Activated T-helper 2 cell treated with anti-CD3 and anti-CD28 coated beads, Interferon-gamma antibody, Interleukin-2, Interleukin-4, amounts not matched to agents 10 μg/mL and 5 μg/mL and 100 μg/mL, durations not matched to agents 14 hours and 24 hours and 36 hours (primary cell): Measurements from ENCODE around the gene PTPRN2. TPM values are rescaled to one million over a fixed set of nuclear protein-coding genes. Genes with fewer than 3 reads are reported as not detected.

Experiments used
- DNase-seq: peaks from one replicate; pipeline ENCODE4 v3.0.0; 2021; ENCODE audit warnings: low spot score
- H3K27ac Mint-ChIP-seq: one replicate; pipeline ENCODE4 v1.8.0; 2021; ENCODE audit warnings: mixed read lengths
- H3K27me3 Mint-ChIP-seq: one replicate; pipeline ENCODE4 v1.8.0; 2021; ENCODE audit warnings: low read depth, mixed read lengths
- H3K36me3 Mint-ChIP-seq: one replicate; pipeline ENCODE4 v1.8.0; 2021; ENCODE audit warnings: low read depth, mixed read lengths
- H3K4me1 Mint-ChIP-seq: one replicate; pipeline ENCODE4 v1.8.0; 2021; ENCODE audit warnings: low read depth, mixed read lengths
- H3K4me3 Mint-ChIP-seq: one replicate; pipeline ENCODE4 v1.8.0; 2021; ENCODE audit warnings: low read depth, mild to moderate bottlenecking, moderate library complexity, mixed read lengths
- H3K9me3 Mint-ChIP-seq: one replicate; pipeline ENCODE4 v1.8.0; 2021; ENCODE audit warnings: mixed read lengths
- intact Hi-C: fragments of 100-400 bp; cut with micrococcal nuclease; formaldehyde crosslinking; loops from one replicate; pipeline ENCODE4 v1.15.1; 2023
- total RNA-seq: library from RNA; stranded (reverse); gene quantifications from 2 replicates; pipeline ENCODE4 v1.2.3, GENCODE V29; 2022

The PTPRN2 gene
- total RNA-seq, 1 donor from 2014 or later = 1.3 TPM

DNA sequence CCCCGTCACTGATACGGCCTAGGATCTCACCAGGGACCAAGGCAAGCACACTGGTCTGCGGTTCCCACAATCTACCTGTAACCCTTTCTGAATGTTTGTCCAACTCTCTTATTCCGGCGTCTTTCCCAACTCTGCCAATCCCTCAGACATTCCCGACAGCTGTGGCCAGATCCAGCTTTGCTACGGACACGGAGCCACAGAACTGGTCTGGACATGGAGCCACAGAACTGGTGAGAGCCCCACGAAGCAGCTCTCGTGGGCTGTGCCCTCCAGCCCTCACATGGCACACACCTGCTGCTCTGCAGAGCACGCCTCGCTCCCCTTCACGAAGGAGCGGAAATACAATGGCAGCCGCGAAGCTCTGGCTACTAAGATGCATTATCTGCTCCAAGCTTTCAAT is 874.0 kb downstream of the PTPRN2 start:
- H3K4me1 Mint-ChIP-seq = no peaks in the 10 kb centered on the region
- H3K9me3 Mint-ChIP-seq = no peaks in the 10 kb centered on the region
- H3K27me3 Mint-ChIP-seq = no peaks in the 10 kb centered on the region
- intact Hi-C loops = no loop called here
- H3K36me3 Mint-ChIP-seq = no peaks in the 10 kb centered on the region
- no peak for DNase-seq
- no peak overlapping the region for H3K4me3 Mint-ChIP-seq
- H3K27ac Mint-ChIP-seq = no peak overlapping the region

DNA sequence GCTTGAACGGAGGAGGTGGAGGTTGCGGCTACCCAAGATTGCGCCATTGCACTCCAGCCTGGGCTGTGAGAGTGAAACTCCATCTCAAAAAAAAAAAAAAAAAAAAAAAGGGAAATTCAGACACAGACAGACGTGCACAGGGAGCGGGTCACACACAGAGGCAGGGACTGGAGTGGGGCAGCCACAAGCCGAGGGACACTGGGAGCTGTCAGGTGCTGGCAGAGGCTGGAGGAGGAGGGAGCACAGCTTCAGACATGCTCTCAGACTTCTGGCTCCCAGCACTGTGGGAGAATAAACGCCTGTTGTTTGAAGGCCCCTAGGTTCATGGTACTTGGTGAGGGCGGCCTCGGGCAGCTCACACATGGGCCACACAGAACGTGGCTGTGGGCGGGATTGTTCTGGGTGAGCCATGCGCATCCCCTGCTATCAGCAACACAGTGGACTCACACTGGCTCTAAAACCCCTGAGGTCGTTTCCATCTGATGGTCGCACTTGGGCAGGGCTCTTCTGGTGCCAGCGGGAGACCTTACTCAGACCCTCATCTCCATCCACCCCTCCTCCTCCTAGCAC is 874.9 kb downstream of the PTPRN2 start:
- Mint-ChIP-seq H3K27me3 (no peaks in the 10 kb centered on the region), H3K4me1 (no peaks in the 10 kb centered on the region), H3K27ac (no peak overlapping the region), H3K36me3 (no peaks in the 10 kb centered on the region), H3K4me3 (no peak overlapping the region), H3K9me3 (no peaks in the 10 kb centered on the region)
- intact Hi-C loops = no loop called here
- no peak for DNase-seq

DNA sequence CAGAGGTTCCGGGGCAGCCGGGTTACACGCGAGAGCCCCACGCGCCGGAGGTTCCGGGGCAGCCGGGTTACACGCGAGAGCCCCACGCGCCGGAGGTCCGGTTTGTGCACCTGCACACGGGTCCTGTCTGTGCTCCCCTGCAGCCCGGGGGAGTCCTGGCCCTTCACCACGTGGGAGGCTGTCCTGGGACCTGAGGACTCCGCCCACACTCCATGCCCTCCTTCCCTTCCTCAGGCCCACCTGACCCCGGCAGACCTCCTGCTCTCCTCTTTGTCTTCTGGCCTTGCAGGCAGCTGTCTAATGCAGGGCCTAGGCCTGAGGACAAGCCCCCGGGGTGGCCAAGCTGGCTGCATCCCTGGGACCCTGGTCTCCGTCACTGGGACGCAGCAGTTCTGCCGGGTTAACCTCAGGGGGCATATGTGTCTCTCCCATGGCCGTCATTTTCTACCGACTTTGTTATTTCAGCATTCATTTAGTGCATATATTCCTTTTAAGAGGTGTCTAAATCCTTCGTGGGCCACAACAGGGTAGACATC is 876.2 kb downstream of the PTPRN2 start:
- no peak for DNase-seq
- Mint-ChIP-seq H3K27me3 (no peaks in the 10 kb centered on the region), H3K27ac (no peak overlapping the region), H3K36me3 (no peaks in the 10 kb centered on the region), H3K4me3 (no peak overlapping the region), H3K4me1 (no peaks in the 10 kb centered on the region), H3K9me3 (no peaks in the 10 kb centered on the region)
- intact Hi-C loops = no loop called here

DNA sequence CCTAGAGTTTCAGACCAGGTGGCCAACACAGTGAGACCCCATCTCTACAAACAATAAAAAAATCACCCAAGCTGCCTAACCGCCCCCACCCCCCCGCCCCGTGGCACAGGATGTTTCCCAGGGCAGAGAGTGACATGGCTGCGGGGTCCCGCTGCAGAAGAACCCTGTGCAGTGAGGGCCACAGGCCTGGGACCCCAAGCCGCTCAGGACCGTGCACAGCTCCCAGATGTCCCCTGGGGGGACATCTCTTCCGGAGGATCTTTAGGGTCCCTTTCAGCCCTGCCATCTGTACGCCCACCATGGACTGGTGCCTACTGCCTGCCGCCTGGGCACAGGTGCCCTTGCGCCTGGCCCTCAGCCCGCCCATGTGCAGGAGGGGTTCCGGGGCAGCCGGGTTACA is 877.2 kb downstream of the PTPRN2 start:
- Mint-ChIP-seq H3K27me3 (no peaks in the 10 kb centered on the region), H3K4me3 (no peak overlapping the region), H3K4me1 (no peaks in the 10 kb centered on the region), H3K9me3 (no peaks in the 10 kb centered on the region), H3K36me3 (no peaks in the 10 kb centered on the region), H3K27ac (no peak overlapping the region)
- DNase-seq = no peak
- intact Hi-C loops = no loop called here

DNA sequence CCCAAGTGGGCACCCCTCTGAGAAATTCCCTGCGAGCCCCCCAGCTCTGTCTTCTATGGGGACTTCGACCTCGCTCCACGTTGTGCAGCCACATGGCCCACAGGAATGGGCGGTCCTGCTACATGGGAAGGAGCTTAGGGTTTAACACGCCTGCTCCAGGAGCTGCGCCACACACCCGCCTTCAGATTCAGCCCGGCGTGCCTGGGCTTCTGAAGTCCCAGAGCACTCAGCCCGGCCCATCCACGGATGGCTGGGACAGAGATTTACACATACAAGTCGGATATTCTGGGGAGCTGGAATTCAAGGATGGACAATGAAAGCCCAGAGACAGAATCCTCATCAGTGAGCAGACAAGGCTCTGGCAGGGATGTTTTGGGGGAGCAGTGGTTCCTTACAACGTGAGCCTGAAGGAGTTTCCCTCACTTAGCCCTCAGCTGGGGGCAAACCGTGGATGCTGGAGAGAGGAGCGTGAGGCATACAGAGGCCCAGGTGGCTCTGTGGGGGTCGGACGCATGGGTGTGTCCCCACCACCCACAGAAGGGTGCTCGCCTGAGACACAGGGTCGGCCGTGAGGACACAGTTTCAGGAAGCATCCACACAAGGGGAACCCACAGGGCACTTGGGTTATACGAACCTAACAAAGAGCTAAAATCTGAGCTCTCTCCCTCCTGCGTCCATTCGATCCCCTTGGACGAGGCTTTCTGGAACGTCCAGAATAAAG is 877.9 kb downstream of the PTPRN2 start:
- no peak overlapping the region for H3K4me3 Mint-ChIP-seq
- no peak for DNase-seq
- intact Hi-C loops = no loop called here

DNA sequence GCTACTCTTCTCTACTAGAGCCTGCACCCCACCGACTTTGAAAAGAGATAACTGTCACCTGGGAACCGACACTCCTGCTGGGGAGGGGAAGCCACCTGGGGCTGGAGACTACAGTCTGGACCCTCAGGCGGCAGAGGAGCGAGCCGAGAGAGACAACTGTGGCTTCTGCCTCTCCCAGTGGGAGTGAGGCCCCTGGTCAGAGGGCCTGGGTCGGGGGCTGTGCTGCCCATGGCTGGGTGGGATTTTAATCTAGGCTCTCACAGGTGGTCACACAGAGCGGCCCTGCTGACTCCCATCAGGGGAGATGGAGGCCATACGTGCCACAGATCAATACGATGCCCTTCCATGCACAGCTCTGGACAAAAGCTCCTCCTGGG is 878.7 kb downstream of the PTPRN2 start:
- Mint-ChIP-seq H3K27me3 (no peaks in the 10 kb centered on the region), H3K27ac (no peak overlapping the region), H3K4me1 (no peaks in the 10 kb centered on the region), H3K4me3 (no peak overlapping the region), H3K9me3 (no peaks in the 10 kb centered on the region), H3K36me3 (no peaks in the 10 kb centered on the region)
- DNase-seq = no peak
- intact Hi-C loops = no loop called here

More for the DNA sequence above, 877.9 kb downstream of the PTPRN2 start:
- Mint-ChIP-seq H3K27ac (no peak overlapping the region), H3K9me3 (no peaks in the 10 kb centered on the region), H3K4me1 (no peaks in the 10 kb centered on the region), H3K36me3 (no peaks in the 10 kb centered on the region), H3K27me3 (no peaks in the 10 kb centered on the region)

DNA sequence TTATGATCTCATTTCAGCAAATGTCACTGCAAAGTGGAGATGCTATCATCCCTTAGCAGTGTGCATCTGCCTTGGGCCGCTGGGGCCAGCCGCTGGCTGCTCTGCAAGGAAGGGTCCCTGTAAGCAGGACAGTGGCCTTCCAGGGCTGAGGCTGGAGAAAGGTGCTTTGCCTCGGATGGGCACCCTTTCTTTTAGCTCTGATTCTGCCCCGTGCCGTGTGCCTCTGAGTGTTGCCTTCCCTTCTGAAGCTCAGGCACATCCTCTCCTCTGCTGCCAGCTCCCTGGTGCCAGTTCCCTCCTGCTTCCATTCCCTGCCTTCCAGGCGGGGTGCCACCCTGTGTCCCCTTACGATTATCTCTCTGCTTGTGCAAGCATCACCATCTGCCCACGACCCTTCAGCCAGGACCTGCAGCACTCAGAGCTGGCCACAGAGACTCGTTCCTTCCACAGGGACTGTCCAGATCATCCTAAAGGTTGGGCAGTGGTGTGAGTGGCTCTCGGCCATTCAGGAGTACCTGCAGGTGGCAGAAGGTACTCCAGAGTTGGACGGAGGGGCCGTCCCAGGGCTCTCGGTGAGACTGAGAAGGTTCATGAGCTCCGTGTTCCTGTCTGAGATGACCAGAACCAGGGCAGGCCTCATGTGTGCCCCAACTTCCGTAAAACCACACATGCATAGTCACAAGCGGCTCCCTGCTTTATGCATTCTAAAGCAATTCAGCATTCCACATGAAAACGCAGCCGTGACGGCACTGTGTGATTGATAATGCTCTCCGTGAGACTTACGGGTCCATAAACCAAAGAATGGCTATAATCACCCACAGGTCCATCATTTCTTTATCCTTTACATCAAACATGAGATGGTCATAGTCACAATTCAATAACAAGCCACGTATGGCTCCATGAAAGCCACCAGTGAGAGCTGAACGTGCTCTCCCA is 879.4 kb downstream of the PTPRN2 start:
- no peaks in the 10 kb centered on the region for H3K27me3 Mint-ChIP-seq
- H3K4me3 Mint-ChIP-seq = no peak overlapping the region
- intact Hi-C loops = no loop called here
- no peak overlapping the region for H3K27ac Mint-ChIP-seq
- no peaks in the 10 kb centered on the region for H3K36me3 Mint-ChIP-seq
- no peak for DNase-seq
- no peaks in the 10 kb centered on the region for H3K4me1 Mint-ChIP-seq
- no peaks in the 10 kb centered on the region for H3K9me3 Mint-ChIP-seq

DNA sequence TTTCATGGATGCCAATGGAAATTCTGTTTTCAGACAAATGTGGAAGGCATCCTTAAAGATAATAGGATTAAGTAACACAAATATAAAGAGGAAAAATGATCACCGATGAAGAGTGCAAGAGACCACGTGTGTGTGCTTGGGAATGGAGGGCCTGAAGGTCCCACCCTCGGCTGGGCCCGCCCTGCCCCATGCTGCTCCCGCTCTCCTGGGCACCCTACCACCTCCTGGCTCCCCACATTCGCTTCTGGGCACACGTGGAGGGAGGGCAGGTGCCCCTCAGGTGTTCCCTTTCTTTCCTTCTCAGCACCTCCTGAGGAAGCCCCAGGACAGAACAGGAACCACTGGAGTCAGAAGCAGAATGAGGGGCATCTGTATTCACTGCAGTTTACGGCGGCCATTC is 883.3 kb downstream of the PTPRN2 start:
- Mint-ChIP-seq H3K27me3 (peaks cover 11% of the 10 kb centered on the region), H3K9me3 (no peaks in the 10 kb centered on the region), H3K4me1 (no peaks in the 10 kb centered on the region), H3K36me3 (no peaks in the 10 kb centered on the region), H3K4me3 (no peak overlapping the region), H3K27ac (no peak overlapping the region)
- no peak for DNase-seq
- intact Hi-C loops = no loop called here

DNA sequence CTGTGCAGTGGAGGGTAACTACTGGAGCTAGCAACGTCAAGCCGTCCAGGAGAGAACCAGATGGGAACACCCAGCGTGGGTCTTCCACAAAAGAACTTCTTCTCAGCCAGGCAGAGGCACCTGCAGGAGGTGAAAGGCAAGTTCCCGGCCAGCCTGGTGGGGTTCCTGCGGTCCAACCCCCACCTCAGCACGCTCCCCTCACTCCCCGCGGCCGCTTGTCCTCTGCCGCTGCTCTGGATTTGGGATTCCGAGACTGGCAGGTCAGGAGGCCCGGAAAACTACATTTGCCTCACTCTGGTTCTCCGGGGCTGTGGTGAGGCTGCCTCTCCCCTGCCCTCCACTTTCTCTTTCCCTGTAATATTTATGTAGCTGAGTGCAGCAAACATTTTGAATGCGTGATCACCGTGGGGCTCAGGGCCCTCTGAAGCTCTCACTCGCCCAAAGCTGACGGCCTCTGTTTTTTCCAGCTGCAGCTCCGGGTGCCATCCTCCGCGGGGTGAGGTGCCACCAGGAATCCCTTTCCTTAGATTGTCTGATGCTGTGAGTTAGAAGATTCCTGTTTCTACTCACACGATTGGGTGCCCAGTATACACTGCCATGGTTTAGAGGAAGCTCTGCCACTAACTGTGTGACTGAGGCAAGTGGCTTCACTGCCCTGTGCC is 884.0 kb downstream of the PTPRN2 start:
- Mint-ChIP-seq H3K4me3 (no peak overlapping the region), H3K27me3 (peaks cover 11% of the 10 kb centered on the region)

DNA sequence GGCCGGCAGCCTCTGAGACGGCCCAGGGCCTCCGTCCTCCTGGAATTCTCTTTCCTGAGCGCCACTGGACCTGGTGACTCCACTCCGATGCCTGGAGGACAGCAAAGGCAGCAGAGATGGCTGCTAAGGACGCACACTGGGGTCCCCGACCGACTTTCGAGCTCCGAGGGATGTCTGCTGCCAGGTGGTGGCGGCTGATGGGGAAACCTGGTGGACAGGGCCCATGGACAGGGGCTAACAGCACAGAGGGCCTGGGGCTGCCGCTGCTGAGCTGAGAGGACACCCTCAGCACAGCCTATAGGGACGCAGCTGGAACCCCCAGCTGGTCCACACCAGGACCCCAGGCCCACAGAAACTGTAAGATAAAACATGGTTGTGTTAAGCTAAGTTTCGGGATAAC is 884.5 kb downstream of the PTPRN2 start:
- intact Hi-C loops = no loop called here
- H3K27me3 Mint-ChIP-seq = peaks cover 11% of the 10 kb centered on the region
- H3K9me3 Mint-ChIP-seq = no peaks in the 10 kb centered on the region
- no peaks in the 10 kb centered on the region for H3K4me1 Mint-ChIP-seq
- no peak for DNase-seq
- no peak overlapping the region for H3K27ac Mint-ChIP-seq
- H3K4me3 Mint-ChIP-seq = no peak overlapping the region
- no peaks in the 10 kb centered on the region for H3K36me3 Mint-ChIP-seq

More for the DNA sequence above, 884.0 kb downstream of the PTPRN2 start:
- DNase-seq = no peak
- no peaks in the 10 kb centered on the region for H3K9me3 Mint-ChIP-seq
- no peaks in the 10 kb centered on the region for H3K36me3 Mint-ChIP-seq
- no peaks in the 10 kb centered on the region for H3K4me1 Mint-ChIP-seq
- intact Hi-C loops = no loop called here
- H3K27ac Mint-ChIP-seq = no peak overlapping the region

DNA sequence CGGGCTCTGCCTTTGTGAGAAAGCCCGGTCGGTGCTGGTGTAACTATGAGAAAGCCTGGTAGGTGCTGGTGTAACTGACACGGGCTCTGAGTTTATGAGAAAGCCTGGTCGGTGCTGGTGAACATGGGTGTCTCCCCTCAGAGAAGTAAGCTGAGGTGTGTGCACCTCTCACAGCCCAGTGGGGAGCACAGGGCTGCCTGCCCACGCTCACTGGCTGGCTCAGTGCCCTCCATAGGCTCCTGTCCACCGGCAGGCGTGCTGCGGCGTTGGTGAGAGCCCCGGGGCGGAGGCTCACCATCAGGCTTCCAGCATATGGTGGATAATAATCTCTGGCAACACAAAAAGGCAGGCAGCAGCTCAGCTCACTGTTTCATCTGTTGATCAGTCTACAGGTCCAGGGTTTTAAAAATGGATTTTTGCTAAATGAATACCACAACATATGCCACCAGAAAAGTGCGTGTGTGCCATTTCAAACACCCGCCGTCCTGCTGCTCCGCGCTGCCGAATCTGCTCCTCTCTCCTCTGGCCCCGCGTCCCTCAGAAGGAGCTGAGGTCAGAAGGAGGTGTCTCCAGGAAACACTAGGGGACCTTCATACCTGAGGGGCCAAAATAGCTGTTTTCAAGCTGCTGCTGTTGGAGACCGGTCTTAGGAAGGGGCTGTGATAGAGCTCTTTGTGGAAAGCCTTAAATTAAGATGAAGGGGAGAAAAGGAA is 885.2 kb downstream of the PTPRN2 start:
- intact Hi-C loops = no loop called here
- no peaks in the 10 kb centered on the region for H3K9me3 Mint-ChIP-seq
- H3K4me3 Mint-ChIP-seq = no peak overlapping the region
- H3K27ac Mint-ChIP-seq = no peak overlapping the region
- DNase-seq = no peak
- H3K27me3 Mint-ChIP-seq = peaks cover 13% of the 10 kb centered on the region
- H3K36me3 Mint-ChIP-seq = no peaks in the 10 kb centered on the region
- H3K4me1 Mint-ChIP-seq = no peaks in the 10 kb centered on the region
